ENCODE data around the gene FKBP9.
"Not testable (repeated sequence)": the region's sequence is repeated elsewhere in the genome, so short reads cannot be mapped to it uniquely, and the experiment has no call there.

Gene FKBP9

DNA sequence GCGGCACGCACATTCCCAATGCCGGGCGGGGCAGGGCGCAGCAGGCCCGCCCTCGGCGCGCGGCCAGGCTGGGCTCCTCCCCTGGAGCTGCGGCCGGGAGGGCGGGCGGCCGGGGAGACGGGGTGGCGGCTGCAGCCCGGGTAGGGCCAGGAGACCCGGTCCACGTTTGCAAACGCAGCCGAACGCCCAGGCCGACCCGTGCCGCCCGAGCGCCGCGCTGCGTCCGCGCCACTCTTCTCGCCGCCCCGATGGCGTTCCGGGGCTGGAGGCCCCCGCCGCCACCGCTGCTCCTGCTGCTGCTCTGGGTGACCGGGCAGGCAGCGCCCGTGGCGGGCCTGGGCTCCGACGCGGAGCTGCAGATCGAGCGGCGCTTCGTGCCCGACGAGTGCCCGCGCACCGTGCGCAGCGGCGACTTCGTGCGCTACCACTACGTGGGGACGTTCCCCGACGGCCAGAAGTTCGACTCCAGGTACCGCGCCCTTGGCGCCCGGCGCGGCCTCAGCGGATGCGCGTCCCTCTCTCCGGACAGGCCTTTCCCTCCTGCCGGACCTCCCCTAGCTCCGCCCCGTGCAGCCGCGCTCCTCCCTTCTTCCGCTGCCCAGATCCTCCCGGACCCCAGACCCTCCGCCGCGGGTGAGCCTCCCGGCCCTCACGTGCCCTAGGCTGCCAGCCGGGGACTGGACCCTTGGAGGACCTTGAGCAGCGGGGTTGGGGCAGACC, at the start of gene FKBP9:
Gene FKBP9 (plus strand): TSS at position 115 of the 720 bp plus-strand sequence. CDS start 134 bp downstream, at position 249.
- DNase-seq (ENCODE audit: extremely low read depth in 1 of 2, low read depth in 1 of 2) = peak in 1 of 2 donors; percentile 3

GRCh38 chr7:32910195-32910594, 47.0 kb upstream of the FKBP9 start:
- no peak for DNase-seq (ENCODE audit: extremely low read depth in 1 of 2, low read depth in 1 of 2)

DNA sequence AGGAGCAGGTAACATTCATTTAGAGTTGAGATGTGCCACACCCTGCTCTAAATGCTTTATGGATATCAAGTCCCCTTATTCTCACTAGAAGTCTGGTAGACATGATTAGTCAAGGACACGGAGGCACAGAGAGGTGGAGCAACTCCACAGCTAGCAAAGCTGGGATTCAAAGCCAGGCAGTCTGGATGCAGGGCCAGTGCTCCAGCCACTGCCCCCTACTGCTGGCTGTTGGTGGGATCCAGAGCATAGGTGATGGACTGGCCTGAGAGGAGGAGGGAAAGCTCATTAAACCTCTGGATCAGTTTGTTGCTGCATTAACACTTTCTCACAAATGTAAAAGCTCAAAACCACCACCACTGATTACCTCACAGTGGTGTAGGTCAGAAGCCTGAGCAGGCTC, 43.1 kb upstream of the FKBP9 start:
- no peak for DNase-seq (ENCODE audit: extremely low read depth in 1 of 2, low read depth in 1 of 2)

- DNase-seq (ENCODE audit: extremely low read depth in 1 of 2, low read depth in 1 of 2) = no peak
Observed at GRCh38 chr7:32915041-32915536, 42.2 kb upstream of the FKBP9 start.

- no peak for DNase-seq (ENCODE audit: extremely low read depth in 1 of 2, low read depth in 1 of 2)
Observed at GRCh38 chr7:32916006-32916405, 41.2 kb upstream of the FKBP9 start.

GRCh38 chr7:32916994-32917393, 40.2 kb upstream of the FKBP9 start:
- DNase-seq (ENCODE audit: extremely low read depth in 1 of 2, low read depth in 1 of 2) = not testable (repeated sequence)

DNA sequence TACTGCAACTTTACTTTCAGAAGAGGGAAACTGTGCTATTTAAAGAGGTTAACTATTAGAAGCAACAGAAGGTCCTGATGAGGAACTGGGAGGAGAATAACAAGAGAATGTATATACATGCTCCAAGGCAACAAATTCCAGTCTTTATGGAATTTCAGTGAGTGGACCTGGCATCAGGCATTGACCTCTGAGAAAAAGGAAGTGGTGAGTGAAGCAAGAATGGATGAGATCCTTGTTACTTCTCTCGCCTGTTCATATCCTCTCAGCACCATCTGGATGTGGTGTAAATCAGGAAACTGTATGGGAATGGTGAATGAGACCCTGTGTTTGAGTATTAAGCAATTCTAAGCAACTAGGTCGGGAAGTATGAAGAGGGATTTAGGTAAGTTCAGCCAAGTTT, 35.3 kb upstream of the FKBP9 start:
- no peak for DNase-seq (ENCODE audit: extremely low read depth in 1 of 2, low read depth in 1 of 2)

DNA sequence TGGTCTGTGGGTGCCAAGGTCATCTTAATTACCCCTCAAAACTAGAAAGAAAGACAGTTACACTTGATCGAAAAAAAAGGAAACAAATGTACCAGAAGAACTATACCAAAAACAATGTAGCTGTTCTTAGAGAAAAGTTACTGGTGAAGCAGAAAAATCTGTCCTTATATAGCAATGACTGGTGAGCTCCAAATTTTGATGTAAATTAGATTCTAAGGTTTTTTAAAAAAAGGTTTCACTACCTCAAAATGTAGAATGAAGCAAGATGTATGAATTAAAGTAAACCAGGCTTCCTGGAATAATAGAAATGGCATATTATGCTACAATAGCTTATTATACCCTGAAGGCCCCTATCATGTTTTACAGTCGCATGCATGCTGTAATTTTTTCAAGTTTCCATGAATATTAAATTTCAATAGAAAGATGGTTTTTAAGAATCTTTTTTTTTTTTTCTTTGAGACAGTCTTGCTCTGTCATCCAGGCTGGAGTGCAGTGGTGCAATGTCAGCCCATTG, 28.4 kb upstream of the FKBP9 start:
- DNase-seq (ENCODE audit: extremely low read depth in 1 of 2, low read depth in 1 of 2) = no peak

- DNase-seq (ENCODE audit: extremely low read depth in 1 of 2, low read depth in 1 of 2) = no peak
Observed at GRCh38 chr7:32929430-32930143, 27.7 kb upstream of the FKBP9 start.

DNA sequence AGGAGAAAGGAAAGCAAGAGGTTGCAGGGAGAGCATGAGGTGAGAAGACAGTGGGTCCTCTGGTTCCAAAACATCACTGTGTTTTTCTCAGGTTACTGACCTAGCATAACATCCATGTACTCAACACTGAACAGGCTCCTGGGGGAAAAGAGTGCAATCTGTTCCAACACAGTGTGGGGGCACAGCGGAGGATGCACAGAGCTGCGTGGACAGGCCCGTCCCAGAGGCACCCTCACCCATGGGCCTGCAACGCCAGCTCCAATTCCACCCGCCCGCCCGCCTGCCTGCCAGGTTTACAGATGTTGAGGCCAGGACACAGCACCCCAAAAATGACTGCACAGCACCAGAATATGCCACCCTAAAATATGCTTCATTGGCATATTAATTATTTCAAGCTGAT, 26.9 kb upstream of the FKBP9 start:
- no peak for DNase-seq (ENCODE audit: extremely low read depth in 1 of 2, low read depth in 1 of 2)

GRCh38 chr7:32935558-32935957, 21.7 kb upstream of the FKBP9 start:
- no peak for DNase-seq (ENCODE audit: extremely low read depth in 1 of 2, low read depth in 1 of 2)

DNA sequence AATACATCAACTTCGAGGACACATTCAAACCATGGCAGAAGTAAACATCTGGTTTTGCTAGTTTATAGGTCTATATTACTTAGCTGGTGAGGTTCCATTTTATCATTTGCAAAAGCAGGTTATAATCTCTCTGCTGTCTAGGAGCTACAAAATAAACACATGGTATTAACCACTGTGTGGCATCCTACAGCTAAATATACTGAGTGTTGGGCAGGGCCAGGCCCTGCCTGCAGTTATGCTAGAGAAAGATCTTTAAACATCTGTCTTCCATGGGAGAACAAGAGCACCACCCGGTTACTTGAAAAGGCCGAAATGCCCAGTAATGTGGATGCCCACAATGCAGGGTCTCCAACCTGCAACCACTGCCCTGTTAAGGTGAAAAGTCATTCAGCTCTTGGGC, 20.6 kb upstream of the FKBP9 start:
- no peak for DNase-seq (ENCODE audit: extremely low read depth in 1 of 2, low read depth in 1 of 2)

- no peak for DNase-seq (ENCODE audit: extremely low read depth in 1 of 2, low read depth in 1 of 2)
Observed at GRCh38 chr7:32937344-32938174, 19.7 kb upstream of the FKBP9 start.

DNA sequence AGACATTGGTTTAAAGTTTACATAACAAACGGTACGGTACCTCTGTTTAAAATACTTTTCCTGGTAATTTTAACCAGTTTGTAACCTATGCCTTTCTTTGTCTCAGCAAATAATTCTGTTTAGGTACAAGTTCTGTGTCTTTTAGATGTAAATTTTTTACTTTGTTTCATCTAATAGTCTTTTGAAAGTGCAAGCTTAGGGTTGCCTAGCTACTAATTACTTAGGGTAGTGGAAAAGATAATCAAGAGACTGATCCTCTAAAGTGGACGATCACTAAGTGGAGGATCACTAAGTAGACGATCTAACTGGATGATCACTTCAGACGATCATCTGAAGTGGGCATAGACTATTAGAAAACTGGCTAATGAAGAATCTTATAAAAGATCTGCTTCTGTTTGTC, 16.1 kb upstream of the FKBP9 start:
- no peak for DNase-seq (ENCODE audit: extremely low read depth in 1 of 2, low read depth in 1 of 2)

GRCh38 chr7:32941681-32942414, 15.4 kb upstream of the FKBP9 start:
- DNase-seq (ENCODE audit: extremely low read depth in 1 of 2, low read depth in 1 of 2) = no peak

DNA sequence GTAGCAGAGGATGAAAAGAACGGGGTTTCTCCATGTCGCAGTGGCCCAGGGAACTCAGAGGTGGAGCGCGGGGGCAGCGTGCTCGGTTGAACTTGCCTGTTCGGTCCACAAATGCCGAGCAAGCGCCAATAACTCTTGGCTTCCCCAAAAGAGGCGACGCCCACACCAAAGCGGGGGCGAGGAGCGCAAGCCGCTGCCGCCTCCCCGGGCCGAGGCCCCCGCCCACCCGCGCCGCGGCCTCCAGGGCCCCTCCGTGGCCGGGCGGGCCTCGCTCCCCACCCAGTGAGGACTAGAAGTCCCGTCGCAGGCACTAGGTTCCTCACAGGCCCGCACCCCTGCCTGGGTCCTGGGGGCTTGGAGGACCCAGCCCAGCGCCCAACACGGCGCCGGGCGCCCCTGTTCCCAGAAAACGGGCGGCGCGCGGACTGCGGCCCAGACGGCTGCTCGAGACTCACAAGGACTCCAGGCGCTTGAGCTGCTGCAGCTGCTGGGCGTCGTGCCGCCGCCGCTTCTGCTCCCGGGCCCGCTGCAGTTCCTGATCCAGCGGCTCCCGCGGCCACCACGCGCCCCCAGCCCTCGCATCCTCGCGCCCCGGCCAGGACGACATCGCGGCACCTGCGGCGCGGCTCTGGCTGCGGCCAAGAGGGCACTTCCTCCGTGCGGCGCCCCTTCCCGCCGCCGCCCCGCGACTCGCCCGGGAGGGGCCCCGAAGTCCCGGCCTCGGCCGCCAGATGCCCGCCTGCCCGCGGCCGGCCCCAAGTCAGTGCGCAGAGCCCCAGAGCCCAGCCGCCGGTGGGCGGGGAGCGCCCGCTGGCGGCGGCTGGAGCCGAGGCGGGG, 14.6 kb upstream of the FKBP9 start:
- DNase-seq (ENCODE audit: extremely low read depth in 1 of 2, low read depth in 1 of 2) = peak; percentile 44 to 53

GRCh38 chr7:32943252-32944030, 13.8 kb upstream of the FKBP9 start:
- DNase-seq (ENCODE audit: extremely low read depth in 1 of 2, low read depth in 1 of 2) = no peak

DNA sequence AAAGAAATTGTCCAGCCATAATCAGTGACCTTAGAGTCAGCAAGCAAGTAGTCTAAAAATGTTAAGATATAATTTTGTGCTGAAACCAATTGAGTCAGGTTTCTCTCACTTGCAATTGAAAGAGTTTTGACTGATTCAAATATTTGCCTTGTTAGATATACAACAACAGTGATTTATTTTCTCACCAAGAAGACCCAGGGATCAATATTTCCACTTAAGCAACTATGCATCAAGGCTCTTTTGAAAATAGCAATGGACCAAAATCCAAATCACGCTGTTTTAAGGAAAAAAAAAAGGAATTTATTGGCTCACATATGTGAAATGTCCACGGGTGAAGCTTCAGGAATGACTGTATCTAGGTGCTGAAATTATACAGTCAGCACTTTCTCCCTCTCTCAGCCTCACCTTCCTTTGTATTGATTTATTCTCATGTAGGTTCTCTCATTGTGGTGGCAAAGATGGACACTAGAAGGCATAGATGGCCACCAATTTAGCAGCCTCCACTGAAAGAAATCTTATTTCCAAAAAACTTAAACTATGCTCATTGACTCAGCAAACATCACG, 9.7 kb upstream of the FKBP9 start:
- no peak for DNase-seq (ENCODE audit: extremely low read depth in 1 of 2, low read depth in 1 of 2)

DNA sequence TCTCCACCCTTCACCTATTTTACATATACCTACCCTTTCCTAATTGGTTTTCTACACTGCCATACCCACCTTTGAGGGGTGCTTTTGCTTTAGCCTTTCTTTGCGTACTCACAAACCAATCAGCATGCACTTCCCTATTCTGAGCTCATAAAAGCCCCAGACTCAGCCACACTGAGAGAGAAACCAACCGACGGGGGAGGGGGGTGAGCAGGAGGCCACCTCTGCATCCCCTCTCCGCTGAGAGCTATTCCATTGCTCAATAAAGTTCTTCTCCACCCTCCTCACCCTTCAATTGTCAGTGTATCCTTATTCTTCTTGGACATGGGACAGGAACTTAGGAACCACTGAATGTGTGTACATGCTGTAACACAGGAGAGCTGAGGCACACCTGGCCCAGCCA, 9.0 kb upstream of the FKBP9 start:
- DNase-seq (ENCODE audit: extremely low read depth in 1 of 2, low read depth in 1 of 2) = no peak

All from stimulated activated CD8-positive, alpha-beta memory T cell treated with anti-CD3 and anti-CD28 coated beads, Interleukin-7, amount 100 ng/mL, for 48 hours (primary cell).